IPS-NIHi7 (cell line): ENCODE data around the gene KAZN.

ENCODE experiments used
- DNase-seq: peaks from one replicate; pipeline ENCODE4 v3.0.0; 2012; ENCODE audit warnings: mixed read lengths; ENCODE audit errors: extremely low spot score

Gene KAZN

DNA sequence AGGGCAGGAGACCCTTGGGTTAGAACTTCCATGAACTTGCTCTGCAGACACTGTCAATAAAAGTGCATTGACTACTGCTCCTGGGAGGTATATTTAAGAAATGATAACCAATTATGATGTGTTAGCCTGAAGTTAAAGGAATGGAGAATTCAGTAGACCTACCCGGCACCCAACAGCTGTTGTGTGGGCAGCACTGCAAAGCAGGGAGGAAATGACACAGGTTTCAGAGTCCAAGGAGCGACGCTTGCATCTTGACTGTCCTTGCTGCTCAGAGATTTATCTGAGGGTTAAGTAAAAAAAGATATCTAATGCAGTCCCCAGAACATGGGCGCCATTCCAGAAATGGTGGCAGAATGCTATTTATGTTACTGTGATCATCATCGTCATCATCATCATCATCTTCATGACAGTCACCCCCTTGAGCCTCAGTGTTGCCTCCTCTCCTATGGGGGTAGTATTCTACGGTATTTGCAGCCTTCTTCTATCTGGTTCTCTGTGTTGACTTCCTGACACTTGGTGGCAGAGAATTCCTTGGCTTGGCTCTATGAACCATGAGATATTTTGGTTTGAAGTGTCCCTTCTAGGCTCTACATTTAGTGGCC, 225.9 kb downstream of the KAZN start:
- DNase-seq: no peak

DNA sequence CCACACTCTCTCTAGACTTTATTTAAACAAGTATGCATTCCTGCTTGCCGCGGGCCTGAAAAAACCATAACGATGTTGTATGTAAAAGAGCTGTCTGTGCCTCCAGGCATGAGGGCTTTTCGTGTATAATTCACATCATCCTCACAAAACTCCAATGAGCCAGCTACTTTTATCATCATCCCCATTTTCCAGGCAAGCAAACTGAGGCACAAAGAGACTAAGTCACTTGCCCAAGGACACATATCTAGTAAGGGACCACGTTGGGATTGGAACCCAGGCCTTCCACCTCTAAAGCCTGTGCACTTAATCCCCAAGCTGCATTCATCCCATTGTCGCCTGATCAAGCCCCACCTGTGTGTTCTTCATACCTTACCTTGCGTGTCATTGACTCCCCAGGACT, 226.9 kb downstream of the KAZN start:
- DNase-seq: no peak

DNA sequence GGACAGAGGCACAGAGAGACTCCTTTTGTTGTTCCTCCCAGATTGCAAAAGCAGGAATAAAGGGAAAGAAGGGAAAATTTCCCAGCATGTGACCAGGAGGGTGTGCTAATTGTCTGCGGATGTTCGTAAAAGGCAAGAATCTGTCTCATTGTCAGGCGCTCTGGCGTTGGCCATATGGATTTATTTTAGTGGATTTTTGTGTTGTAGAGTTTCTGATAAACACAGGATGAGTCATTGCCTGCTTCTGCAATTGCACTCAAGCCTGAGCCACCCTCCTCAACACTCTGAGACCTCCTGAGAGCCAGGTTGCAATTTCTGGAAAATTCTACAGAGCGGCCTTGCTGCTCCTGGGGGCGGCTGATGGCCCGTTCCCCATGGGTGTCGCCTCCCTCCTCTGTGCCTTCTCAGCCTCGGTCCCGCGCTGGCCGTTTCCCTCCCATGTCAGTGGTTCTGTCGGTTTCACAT, 227.7 kb downstream of the KAZN start:
- DNase-seq: no peak

DNA sequence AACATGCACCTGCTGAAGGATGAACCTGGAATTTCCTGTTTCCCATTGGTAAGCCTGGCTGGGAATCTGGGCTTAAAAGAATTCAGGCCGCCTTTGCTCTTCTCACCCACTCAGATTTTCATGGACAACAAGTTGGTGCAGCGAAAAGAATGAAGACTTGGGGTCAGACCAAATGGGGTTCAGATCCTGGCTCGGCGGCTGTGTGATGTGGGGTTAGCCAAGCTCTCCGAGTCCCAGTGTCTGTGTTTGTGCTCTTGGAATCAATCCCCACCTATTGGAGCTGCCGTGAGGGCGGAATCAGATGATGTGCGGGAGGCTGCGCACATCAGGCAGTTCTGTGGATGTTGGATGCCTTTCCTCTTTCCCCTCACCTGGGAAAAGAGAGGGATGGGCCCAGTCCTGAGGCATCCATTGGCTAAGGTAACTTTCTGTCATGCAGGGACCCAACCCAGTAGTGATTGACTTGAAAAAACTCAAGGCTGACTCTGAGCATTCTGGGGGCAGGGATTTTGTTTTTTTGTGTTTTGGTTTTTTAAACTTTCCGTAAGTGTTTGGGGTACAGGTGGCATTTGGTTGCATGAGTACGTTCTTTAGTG, 228.3 kb downstream of the KAZN start:
- no peak for DNase-seq

DNA sequence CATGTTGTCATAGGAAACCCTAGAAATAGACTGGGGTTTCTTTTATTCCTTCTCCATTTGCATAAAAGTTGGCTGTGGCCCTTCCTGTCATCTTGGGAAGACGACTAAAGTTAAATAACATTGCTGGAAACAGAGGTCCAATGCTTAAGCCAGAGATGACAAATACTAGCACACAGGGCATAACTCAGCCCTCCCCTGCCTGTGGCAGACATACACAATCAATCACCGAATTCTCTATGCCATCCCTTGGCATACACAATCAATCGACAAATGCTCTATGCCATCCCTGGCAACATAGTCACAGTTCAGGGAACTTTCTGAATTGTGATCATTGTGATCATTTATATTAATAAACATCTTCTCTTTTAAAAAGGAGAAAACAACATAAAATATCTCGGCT, 229.4 kb downstream of the KAZN start:
- no peak for DNase-seq

DNA sequence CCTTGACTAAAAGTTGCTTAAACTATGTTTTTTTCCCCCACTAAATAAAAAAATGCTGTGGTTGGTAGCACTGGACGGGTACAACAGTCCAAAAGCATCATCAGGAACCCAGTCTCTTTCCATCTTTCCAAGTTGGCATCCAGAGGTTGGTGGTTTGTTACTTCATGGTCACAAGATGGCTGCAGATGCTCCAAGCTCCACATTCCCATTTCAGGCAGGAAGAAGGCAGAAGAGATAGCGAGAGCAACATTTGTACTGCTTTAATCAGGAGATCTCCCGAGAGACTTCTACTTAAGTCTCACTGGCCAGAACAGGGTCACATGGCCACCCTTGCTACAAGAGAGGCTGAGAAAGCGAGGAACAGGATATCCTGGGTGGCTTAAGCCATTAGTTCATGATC, 230.2 kb downstream of the KAZN start:
- DNase-seq: no peak

DNA sequence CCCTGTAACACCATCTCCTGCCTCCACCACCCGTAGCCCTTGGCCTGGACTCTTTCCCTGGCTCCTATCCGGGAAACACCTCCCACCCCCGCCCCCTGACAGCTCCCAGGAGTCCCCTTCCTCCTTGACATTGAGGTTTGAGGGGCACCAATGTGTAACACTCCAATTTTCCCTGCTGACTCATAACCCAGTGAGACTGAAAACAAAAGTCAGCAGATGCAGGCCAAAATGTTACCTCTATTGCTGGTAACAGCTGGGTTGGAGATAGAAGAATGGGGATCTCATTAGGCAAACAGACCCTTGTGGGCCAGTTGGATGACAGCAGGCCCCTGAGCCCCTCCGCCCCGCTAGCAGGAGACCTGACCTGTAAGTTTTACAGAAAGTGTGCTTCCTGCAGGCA, 237.2 kb downstream of the KAZN start:
- DNase-seq: no peak

DNA sequence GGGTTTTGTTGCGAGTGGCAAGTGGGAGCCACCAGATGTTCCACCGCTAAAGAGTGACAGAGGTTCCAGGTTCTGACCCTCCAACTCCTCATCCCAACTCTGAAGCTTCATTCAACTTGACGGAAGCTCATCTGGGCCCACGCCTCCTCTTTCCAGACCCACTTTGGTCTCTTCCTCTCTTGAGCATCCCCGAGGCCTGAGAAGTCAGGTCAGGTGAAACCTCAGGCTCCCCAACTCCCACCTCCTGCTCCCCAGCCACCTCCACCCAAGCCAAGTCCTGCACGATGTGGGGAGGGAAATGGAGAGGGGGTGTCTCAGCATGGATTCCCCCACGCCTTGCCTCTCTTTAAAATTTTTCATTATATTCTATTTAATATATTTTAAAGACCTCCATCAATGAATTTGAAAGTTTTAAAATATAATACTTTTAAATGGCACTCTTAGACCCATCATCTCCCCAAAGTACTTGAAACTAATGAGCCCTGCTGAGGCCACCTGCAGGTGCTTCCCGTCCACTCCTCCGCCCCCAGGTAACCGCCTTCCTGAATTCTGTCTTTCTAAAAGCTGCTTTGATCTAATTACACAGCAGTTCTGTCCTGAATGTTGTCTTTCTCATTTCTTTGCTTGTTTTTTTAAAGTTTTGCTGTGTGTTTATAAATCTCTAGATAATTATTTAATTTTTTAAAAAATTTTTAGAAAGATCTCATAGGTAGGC, 238.1 kb downstream of the KAZN start:
- no peak for DNase-seq

DNA sequence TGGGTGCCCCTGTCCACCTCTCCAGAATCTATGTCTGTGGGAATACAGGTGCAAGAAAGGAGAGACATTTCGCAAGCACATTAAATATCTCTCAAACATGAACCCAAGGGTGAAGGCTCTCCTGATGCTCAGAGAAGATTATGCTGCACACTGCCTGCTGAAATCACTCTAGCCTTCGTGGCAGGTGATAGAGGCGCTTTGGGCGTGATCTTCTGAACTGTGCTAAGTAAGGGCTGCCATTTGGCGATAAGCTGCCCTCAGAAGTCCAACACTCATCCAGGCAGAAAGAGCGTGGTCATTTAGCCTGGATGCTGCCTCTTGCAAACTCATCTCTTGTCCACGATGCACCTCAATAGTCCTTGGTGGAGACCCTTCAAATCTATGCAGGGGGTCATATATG, 241.9 kb downstream of the KAZN start:
- no peak for DNase-seq

DNA sequence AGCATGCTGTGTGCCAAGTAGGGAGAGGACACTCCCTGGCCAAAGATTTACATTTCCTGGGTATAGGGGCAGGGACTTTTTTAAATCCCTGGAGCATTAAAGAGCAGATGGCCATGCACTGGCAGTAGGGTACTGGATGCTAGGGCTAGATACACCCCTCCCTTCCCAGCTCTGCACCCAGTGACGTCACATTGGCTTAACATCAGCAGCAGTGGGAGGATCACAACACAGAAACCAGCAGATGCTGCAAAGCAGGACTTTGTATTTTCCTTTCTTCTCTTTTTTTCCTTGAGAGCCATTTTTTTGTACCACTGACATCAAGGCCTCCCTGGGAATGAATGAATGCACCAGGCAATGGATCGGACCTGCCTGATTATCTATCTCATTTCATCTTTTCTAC, 243.0 kb downstream of the KAZN start:
- DNase-seq: no peak

DNA sequence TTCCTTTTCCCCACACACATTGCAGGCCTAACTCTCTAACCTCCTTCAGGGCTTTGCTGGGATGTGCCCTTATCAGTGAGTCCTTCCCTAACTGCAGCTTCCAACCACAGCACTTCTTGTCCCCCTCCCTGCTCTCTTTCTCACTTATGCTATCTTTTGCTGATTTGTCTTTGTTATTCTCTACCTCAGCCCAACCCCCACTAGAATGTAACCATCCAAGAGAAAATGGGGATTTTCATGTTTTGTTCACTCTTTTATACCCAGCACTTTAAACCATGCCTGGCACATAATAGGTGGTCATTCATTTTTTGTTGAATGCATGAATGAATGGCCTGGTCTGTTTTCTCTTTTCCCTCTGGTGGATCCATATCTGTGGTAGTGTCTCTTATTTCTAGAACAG, 243.5 kb downstream of the KAZN start:
- DNase-seq: no peak

DNA sequence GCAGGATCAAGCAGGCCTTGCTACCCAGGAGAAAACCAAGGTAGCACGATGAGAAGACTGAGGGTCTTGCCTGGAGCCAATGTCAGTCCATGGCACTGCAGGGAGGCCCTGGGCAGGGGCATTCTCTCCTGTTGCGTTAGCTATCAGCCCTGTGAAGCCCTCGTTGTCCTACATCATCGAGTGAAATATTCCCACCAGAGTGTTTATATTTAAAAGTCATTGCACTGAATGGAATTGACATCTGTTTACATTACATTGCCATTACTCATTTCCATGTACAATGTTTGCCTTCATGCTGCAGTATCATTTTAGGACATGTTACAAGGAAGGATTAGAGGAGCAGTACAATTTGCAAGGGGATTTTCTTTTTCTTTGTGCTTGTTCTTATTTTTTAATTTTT, 243.9 kb downstream of the KAZN start:
- no peak for DNase-seq

DNA sequence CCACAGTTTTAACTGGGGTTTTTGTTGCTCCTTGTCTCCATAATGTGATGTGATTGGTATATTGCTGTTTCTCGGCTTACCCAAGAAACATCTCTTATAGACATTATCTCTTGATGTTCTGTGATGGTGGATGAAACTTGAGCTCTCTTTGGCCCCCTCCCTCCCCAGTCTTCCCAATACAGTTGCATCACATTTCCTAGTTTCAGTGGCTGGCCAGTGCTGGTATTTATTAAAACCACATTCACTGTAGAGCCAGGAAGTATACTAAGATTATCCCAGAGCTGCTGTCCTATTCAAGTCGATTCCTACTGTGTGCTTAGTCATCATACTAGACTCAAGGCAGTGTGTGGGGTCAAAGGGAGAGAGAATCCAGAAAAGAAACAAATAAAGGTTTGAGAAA, 244.4 kb downstream of the KAZN start:
- DNase-seq: no peak

DNA sequence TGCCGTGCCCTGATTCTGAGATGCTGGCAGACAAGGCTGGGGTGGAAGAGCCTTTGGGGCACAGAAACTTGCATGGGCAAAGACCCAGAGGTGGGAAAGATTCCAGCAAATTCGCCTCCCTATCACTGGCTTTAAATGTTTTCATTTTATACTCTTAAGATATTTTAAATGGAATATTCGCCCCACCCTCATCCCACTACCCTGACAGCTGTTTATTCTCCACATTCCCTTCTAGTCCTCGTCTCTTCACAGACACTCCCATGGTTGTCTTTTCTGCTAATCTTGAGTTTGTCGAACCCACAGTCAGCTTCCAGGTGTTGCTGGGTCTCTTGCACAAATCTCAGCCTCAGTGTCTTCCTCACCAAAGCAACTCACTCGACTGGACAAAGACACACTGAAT, 245.0 kb downstream of the KAZN start:
- no peak for DNase-seq

DNA sequence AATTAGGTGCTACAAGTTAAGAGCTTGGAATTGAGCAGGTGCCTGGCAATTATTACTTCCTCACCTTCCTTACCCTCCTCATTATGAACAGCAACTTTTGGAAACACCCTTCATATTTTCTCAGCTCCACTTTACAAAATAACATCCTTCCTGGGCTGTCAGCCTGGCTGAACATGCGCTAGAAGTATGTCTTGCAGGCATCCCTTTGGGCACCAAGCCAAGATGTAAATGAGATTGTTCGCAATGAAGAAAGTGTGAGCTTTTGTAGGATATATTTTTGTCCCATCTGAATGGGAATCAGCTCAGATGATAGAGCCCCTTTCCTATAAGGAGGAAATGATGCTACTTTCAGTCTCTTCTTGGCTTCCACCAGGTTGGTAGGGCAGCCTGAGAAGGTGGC, 245.9 kb downstream of the KAZN start:
- no peak for DNase-seq

DNA sequence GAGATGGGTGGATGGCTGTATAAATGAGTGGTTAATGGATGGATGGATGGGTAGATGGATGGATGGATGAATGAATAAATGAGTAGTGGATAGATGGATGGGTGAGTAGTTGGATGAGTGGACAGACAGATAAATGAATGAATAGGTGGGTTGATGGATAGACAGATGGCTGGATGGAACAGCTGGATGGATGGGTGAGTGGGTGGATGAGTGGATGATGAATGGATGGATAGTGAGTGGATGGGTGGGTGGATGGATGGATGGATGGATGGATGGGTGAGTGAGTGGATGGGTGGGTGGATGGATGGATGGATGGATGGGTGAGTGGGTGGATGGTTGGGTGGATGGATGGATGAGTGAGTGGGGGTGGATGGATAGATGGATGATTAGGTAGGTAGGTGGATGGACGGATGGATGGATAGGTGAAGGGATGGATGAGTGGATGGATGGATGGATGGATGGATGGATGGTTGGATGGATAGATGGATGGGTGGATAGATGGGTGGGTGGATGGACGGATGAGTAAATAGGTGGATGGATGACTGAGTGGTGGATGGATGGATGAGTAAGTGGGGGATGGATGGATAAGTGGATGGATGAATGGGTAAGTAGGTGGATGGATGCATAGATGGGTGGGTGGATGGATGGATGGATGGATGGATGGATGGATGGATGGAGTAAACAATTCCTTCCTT, 246.6 kb downstream of the KAZN start:
- no peak for DNase-seq

DNA sequence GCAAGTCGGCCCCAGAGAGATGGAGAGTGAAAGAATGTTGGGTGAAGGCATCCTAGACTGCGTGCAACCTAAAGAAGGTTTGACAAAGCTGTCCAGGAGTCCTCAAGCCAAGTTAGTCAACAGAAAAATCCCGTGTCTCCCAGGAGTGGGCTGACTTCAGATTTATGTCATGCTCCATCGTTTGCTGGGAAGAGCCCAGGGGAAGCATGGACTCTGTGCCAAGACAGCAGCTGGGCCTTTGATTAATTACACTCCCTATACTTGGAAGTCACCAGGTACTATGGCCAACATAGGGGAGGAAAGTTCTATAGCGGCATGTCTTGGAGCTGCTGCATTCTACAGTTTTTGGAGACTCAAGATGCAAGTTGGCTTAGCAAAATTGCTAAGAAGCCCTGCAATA, 247.4 kb downstream of the KAZN start:
- no peak for DNase-seq

DNA sequence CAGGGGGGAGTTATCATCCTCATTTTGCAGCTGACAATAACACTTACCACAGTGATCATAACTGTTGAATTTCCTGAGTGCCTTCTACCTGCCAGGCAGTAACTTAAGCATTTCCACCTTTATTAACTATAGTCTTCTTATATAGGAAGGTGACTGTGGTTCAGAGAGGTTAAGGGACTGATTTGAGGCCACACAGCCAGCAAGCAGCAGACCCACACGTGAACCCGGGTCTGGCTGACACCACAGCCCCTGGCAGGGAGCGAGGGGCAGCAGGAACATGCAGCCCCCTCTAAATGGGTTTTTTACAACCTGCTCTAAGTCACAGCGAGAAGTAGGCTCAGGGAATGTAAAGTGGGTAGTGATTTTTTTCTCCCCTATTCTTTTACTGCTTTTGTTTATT, 248.2 kb downstream of the KAZN start:
- no peak for DNase-seq

DNA sequence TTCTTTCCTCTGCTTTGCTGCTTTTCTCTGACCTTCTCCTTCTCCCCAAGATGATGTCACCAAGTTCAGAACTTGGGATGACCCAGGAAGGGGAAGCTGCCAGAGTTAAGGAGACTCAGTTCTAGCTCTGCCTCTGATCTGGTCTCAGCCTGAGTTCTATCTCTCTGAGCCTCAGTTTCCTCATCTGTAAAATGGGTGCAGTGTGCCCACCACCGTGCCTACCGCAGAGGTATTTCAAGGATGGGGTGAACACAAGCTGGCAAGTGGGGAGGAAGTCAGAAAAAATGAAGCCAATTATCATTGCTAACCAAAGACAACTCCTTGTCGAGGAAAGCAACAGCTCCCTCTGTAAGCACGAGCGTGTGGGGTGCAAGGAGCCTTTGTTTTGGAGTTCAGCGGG, 249.7 kb downstream of the KAZN start:
- DNase-seq: no peak

DNA sequence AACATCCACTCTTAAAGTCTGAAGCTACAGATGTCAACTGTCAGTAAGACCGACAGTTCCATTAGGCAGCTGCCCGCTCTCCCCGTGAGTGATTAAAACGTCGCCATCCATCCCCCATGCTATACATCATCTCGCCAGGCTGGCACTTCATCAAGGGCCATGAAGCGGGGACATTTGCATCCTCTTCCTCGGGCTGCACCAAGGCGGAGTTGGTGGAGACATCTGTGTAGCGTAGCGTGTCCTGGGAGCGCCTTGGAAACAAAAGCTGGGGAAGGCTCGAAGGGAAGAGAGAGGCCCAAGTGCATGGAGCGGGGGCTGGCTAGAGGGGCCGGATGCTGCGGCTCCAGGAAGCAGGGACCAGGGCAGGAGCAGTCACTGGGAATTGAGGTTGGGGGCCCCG, 250.1 kb downstream of the KAZN start:
- DNase-seq: no peak

DNA sequence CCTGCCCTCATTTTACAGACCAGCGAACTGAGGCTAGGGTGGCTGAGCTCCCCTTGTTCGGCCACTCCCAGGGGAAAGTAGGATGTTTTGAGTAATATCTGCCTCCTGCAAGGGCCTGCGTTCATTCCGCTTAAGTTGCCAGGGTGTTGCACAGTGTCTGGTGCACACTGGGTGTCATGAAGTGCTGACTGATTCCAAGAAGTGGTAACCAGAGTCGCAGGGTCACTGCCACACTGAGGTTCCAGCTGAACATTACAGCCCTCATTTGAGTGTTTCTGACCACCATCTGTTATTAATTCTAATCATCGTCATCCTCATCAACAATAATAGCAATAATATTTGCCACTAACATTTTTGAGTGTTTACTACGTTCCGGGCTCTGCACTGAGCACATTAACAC, 250.6 kb downstream of the KAZN start:
- no peak for DNase-seq

DNA sequence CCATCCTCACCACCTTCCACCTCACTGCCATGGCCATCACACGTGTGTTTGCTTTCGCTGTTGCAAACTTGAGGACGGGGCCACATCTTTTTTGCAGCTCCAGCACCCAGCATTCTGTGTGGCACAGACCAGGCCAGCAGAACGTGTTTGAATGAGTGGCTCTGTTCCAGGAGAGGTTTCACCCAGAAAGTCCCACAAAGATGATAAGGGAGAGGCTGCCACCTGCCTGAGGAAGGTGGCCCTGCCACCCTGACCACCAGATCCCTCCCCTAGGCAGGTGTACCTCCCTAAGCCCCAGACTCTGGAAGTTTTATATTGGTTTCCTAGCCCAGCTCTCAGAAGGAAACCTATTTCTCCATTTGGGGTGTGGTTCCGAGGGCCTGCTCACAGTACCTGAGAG, 252.1 kb downstream of the KAZN start:
- DNase-seq: peak; percentile 58

DNA sequence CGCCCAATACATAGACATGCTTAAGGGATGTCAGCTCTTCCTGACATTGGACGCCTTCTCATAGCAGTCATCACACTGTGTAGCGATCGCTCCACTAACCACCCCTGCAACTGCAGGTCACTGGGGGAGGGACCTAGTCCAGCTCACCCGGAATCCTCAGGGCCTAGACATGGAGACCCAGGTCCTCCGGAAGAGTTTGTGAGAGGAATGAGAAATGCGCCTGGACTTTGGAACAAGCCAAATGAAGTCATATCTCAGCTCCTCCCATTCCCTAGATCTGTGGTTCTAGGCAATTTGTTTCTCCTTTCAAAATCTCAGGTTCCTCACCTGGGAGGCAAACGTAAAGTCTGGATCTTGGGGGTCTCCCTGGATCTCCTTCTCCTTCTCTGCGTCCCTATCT, 253.3 kb downstream of the KAZN start:
- no peak for DNase-seq
